Gastroesophageal sphincter (tissue), 3 donors: ENCODE results near the gene DOCK6.

ENCODE experiments used
- EP300 ChIP-seq: sonication (generic); formaldehyde crosslinking; IDR thresholded peaks from one replicate; pipeline ENCODE4 v1.6.1; 2017; ENCODE audit warnings: antibody characterized with exemption, mild to moderate bottlenecking
- POLR2A ChIP-seq, 2 donors: fragments of 450-650 bp; IDR thresholded peaks; one replicate each; pipeline ENCODE4 v1.6.1; 2017; ENCODE audit warnings: antibody characterized with exemption in 2 of 2, mild to moderate bottlenecking in 2 of 2, moderate library complexity in 1 of 2
- POLR2AphosphoS5 ChIP-seq: sonication (generic); formaldehyde crosslinking; IDR thresholded peaks from one replicate; pipeline ENCODE4 v1.6.1; 2017; ENCODE audit warnings: antibody characterized with exemption
- TF ChIP-seq, protein P1 (sequence below), 4 experiments: fragments of 200-600 bp in 2 of 4; fragments of 450-650 bp in 2 of 4; sonication (generic) in 1 of 4; IDR thresholded peaks; one replicate each; pipeline ENCODE4 v1.5.1; 2017 to 2019; ENCODE audit warnings: antibody characterized with exemption in 4 of 4, mild to moderate bottlenecking in 2 of 4, moderate library complexity in 2 of 4

DNA sequence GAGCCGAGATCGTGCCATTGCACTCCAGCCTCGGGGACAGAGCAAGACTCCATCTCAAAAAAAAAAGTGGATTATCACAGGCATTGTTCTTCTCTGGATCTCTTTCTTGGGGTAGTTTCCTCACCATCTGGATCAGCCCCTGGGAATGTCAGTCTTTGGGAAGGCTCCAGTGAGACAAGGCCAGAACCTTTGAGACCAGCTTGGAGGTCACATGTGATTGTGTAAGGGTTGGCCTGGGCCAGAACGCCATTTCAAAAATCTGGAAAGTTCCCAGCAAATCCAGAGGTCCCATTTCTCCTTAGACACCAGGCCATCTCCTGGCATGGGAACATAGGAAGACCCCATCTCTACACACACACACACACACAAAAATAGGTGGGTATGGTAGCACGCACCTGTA, 37.2 kb downstream of the DOCK6 start:
- TF ChIP-seq, protein P1, sequence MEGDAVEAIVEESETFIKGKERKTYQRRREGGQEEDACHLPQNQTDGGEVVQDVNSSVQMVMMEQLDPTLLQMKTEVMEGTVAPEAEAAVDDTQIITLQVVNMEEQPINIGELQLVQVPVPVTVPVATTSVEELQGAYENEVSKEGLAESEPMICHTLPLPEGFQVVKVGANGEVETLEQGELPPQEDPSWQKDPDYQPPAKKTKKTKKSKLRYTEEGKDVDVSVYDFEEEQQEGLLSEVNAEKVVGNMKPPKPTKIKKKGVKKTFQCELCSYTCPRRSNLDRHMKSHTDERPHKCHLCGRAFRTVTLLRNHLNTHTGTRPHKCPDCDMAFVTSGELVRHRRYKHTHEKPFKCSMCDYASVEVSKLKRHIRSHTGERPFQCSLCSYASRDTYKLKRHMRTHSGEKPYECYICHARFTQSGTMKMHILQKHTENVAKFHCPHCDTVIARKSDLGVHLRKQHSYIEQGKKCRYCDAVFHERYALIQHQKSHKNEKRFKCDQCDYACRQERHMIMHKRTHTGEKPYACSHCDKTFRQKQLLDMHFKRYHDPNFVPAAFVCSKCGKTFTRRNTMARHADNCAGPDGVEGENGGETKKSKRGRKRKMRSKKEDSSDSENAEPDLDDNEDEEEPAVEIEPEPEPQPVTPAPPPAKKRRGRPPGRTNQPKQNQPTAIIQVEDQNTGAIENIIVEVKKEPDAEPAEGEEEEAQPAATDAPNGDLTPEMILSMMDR (IDR thresholded peaks at IDR 0.05): no peak
- no peak for TF ChIP-seq POLR2A (IDR thresholded peaks at IDR 0.05)
- TF ChIP-seq EP300: no peak
- TF ChIP-seq POLR2AphosphoS5: no peak
